GM18907 (cell line): Measurements from ENCODE around the gene CPNE1.

Experiments
- ATAC-seq: cut with Tn5 transposase; IDR thresholded peaks from one replicate; pipeline ENCODE4 v1.9.1; 2021; ENCODE audit warnings: mild to moderate bottlenecking, moderate library complexity; ENCODE audit not compliant: unreplicated experiment

CPNE1 gene

GRCh38 chr20:35654415-35654814 is 10.3 kb downstream of the CPNE1 start:
- no peak for ATAC-seq

- ATAC-seq, result no peak
Measured at GRCh38 chr20:35653893-35654292, 10.8 kb downstream of the CPNE1 start.

- ATAC-seq, result no peak
Measured at GRCh38 chr20:35653430-35653734, 11.3 kb downstream of the CPNE1 start.

- no peak for ATAC-seq
Measured at GRCh38 chr20:35652641-35653429, 11.9 kb downstream of the CPNE1 start.

- no peak for ATAC-seq
Measured at GRCh38 chr20:35651958-35652357, 12.7 kb downstream of the CPNE1 start.

- no peak for ATAC-seq
Measured at GRCh38 chr20:35650632-35651031, 14.1 kb downstream of the CPNE1 start.

- ATAC-seq, result no peak
Measured at GRCh38 chr20:35648836-35649235, 15.9 kb downstream of the CPNE1 start.

- ATAC-seq, result no peak
Measured at GRCh38 chr20:35644806-35645205, 19.9 kb downstream of the CPNE1 start.

GRCh38 chr20:35643045-35643444 is 21.7 kb downstream of the CPNE1 start:
- no peak for ATAC-seq

- no peak for ATAC-seq
Measured at GRCh38 chr20:35641743-35642142, 23.0 kb downstream of the CPNE1 start.

- ATAC-seq, result no peak
Measured at GRCh38 chr20:35640724-35641123, 24.0 kb downstream of the CPNE1 start.

GRCh38 chr20:35638751-35639150 is 25.9 kb downstream of the CPNE1 start:
- ATAC-seq, result no peak

GRCh38 chr20:35637276-35637675 is 27.4 kb downstream of the CPNE1 start:
- ATAC-seq, result no peak

GRCh38 chr20:35636095-35636494 is 28.6 kb downstream of the CPNE1 start:
- ATAC-seq, result no peak

- no peak for ATAC-seq
Measured at GRCh38 chr20:35635652-35636051, 29.0 kb downstream of the CPNE1 start.

- no peak for ATAC-seq
Measured at GRCh38 chr20:35632539-35633115, 32.1 kb downstream of the CPNE1 start.

GRCh38 chr20:35630636-35631035 is 34.1 kb downstream of the CPNE1 start:
- no peak for ATAC-seq

GRCh38 chr20:35629427-35630145 is 35.1 kb downstream of the CPNE1 start:
- ATAC-seq, result no peak

GRCh38 chr20:35627121-35627520 is 37.6 kb downstream of the CPNE1 start:
- ATAC-seq, result no peak

- ATAC-seq, result no peak
Measured at GRCh38 chr20:35626386-35627001, 38.2 kb downstream of the CPNE1 start.

- ATAC-seq, result no peak
Measured at GRCh38 chr20:35625584-35626385, 38.9 kb downstream of the CPNE1 start.
